ENCODE results near the gene PALLD. TPM values are rescaled to one million over a fixed set of nuclear protein-coding genes. Genes with fewer than 3 reads are reported as not detected.

The PALLD gene
- total RNA-seq, 5 donors from 2014 or later (not counting 1 experiment from before 2014, with no cell fraction given): 0.56 to 1.9 (median 0.93) TPM

DNA sequence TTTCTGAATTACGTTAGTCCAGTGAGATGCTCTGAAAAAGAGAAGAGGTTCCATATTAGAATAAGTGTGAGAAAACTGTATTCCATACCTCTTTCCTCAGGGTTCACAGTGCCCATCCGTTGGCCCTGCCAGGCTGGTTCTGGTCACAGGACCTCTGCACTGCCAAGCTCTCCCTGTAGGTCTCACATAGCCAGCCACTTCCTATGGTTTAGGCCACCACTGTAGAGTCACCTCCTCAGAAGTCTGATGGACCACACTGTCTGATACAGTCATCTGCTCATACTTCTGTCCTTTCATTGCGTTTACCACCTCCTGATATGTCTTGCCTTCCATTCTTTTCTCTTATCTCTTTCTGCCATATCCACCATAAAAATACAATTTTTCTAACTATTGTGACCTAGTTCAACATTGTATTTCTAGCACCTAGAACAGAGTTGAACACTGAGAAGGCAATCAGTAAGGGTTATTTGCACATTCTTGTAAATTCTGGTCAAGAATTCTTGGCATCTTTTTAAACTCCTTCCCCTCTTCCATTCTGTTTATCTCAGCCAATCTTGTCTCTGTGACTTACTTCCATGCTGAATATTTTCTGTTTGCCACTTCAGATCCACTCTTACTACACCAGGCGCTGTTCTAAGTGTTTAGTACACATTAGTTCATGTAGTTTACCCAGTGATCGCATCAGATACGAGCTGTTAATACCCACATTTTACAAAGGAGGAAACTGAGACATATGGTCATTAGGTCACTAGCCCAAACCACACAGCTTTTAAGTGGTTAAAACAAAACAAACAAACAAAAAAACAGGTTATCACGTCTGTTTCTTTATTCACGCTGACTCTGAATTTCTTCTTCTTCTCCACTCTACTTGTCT is 387.6 kb downstream of the PALLD start:
- Mint-ChIP-seq H3K4me3 (no peak overlapping the region), H3K36me3 (peaks cover 4% of the 10 kb centered on the region), H3K4me1 (peaks cover 0 to 3% (median 0%) of the 10 kb centered on the region in 3 donors), H3K27ac (no peak overlapping the region), H3K27me3 (peaks cover 17 to 18% of the 10 kb centered on the region in 2 donors), H3K9me3 (no peaks in the 10 kb centered on the region)
- ChIA-PET POLR2A (no interaction called here), CTCF (no interaction called here)
- Histone ChIP-seq H3K27me3 (replicated peaks in 1 of 2; ENCODE audit: control insufficient read depth in 2 of 2, extremely low read depth in 1 of 2, insufficient read depth in 2 of 2, low read length in 1 of 2) (peaks cover 0 to 4% of the 10 kb centered on the region in 2 experiments), H3K4me3 (ENCODE audit: control insufficient read depth in 1 of 2, extremely low read depth in 1 of 2, low read length in 1 of 2) (no peak overlapping the region), H3K4me1 (ENCODE audit: control insufficient read depth in 1 of 2, extremely low read depth in 1 of 2, insufficient read depth in 2 of 2, low read length in 2 of 2) (no peaks in the 10 kb centered on the region), H3K36me3 (ENCODE audit: control insufficient read depth in 2 of 2, extremely low read depth in 1 of 2, insufficient read depth in 1 of 2, low read length in 1 of 2) (no peaks in the 10 kb centered on the region), H3K27ac (ENCODE audit: low read length) (no peak overlapping the region), H3K9me3 (no peaks in the 10 kb centered on the region)
- no peak for ATAC-seq (replicated peaks in 1 of 4)
- 70% methylated on average over 5 of the region's 8 CpGs for WGBS (ENCODE audit: insufficient coverage)
- no peak for DNase-seq

DNA sequence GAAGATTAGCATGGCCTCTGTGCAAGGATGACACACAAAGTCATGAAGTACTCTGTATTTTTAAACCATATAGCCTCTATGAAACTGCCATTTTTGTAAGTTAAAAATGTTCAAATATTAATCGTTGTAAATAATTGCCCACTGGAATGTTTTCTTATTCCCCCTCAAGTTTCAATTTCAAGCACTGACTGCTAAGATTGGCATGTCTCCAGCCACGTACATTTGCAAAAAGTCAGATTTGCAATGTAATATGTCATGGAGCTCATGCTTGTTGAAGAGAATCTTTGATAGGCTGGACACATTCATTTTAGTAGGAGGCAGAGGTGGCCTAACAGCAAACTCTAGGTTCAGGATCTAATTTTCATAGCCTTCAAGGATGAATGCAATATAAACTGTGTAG is 388.5 kb downstream of the PALLD start:
- Histone ChIP-seq H3K36me3 (ENCODE audit: control insufficient read depth in 2 of 2, extremely low read depth in 1 of 2, insufficient read depth in 1 of 2, low read length in 1 of 2) (no peaks in the 10 kb centered on the region), H3K9me3 (no peaks in the 10 kb centered on the region), H3K27ac (ENCODE audit: low read length) (no peak overlapping the region), H3K4me3 (ENCODE audit: control insufficient read depth in 1 of 2, extremely low read depth in 1 of 2, low read length in 1 of 2) (no peak overlapping the region), H3K4me1 (ENCODE audit: control insufficient read depth in 1 of 2, extremely low read depth in 1 of 2, insufficient read depth in 2 of 2, low read length in 2 of 2) (no peaks in the 10 kb centered on the region), H3K27me3 (replicated peaks in 1 of 2; ENCODE audit: control insufficient read depth in 2 of 2, extremely low read depth in 1 of 2, insufficient read depth in 2 of 2, low read length in 1 of 2) (peaks cover 0 to 4% of the 10 kb centered on the region in 2 experiments)
- no peak overlapping the region for H3K4me3 Mint-ChIP-seq
- H3K4me1 Mint-ChIP-seq: peaks cover 0 to 3% (median 0%) of the 10 kb centered on the region in 3 donors
- H3K27ac Mint-ChIP-seq: no peak overlapping the region
- H3K27me3 Mint-ChIP-seq: peaks cover 11 to 14% of the 10 kb centered on the region in 2 donors
- CTCF ChIA-PET: no interaction called here
- no peaks in the 10 kb centered on the region for H3K9me3 Mint-ChIP-seq
- POLR2A ChIA-PET: no interaction called here
- DNase-seq (no peak), ATAC-seq (replicated peaks in 1 of 4) (no peak)
- WGBS (ENCODE audit: insufficient coverage): 80% methylated on average over 1 of the region's 2 CpGs
- H3K36me3 Mint-ChIP-seq: peaks cover 12% of the 10 kb centered on the region

DNA sequence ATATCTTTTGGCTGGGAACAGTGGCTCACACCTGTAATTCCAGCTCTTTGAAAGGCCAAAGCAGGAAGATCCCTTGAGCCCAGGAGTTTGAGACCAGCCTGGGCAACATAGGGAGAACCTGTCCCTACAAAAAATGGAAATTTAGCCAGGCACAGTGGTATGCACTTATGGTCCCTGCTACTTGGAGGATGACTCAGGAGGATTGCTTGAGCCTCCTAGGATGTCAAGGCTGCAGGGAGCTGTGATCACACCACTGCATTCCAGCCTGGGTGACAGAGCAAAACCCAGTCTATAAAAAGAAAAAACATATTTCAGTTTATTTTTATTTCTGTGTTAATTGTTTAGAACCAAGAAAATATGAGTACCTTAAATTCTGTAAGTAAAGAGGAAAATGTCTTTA is 389.5 kb downstream of the PALLD start:
- Mint-ChIP-seq H3K27me3 (peaks cover 6 to 8% of the 10 kb centered on the region in 2 donors), H3K27ac (no peak overlapping the region), H3K4me3 (no peak overlapping the region), H3K4me1 (no peaks in the 10 kb centered on the region), H3K9me3 (no peaks in the 10 kb centered on the region), H3K36me3 (peaks cover 17% of the 10 kb centered on the region)
- ATAC-seq (replicated peaks in 1 of 4) (no peak), DNase-seq (no peak)
- H3K27ac ChIP-seq (ENCODE audit: low read length): no peak overlapping the region
- POLR2A ChIA-PET: no interaction called here
- H3K27me3 ChIP-seq (replicated peaks in 1 of 2; ENCODE audit: control insufficient read depth in 2 of 2, extremely low read depth in 1 of 2, insufficient read depth in 2 of 2, low read length in 1 of 2): no peaks in the 10 kb centered on the region
- H3K36me3 ChIP-seq (ENCODE audit: control insufficient read depth in 2 of 2, extremely low read depth in 1 of 2, insufficient read depth in 1 of 2, low read length in 1 of 2): no peaks in the 10 kb centered on the region
- no peaks in the 10 kb centered on the region for H3K4me1 ChIP-seq (ENCODE audit: control insufficient read depth in 1 of 2, extremely low read depth in 1 of 2, insufficient read depth in 2 of 2, low read length in 2 of 2)
- CTCF ChIA-PET: interaction anchor here in 1 of 2 donors (0.7 kb wide), 1 partner anchor 38 kb away, joined by 3 read pairs; no protein-coding TSS in a partner anchor
- H3K9me3 ChIP-seq: no peaks in the 10 kb centered on the region
- no peak overlapping the region for H3K4me3 ChIP-seq (ENCODE audit: control insufficient read depth in 1 of 2, extremely low read depth in 1 of 2, low read length in 1 of 2)

DNA sequence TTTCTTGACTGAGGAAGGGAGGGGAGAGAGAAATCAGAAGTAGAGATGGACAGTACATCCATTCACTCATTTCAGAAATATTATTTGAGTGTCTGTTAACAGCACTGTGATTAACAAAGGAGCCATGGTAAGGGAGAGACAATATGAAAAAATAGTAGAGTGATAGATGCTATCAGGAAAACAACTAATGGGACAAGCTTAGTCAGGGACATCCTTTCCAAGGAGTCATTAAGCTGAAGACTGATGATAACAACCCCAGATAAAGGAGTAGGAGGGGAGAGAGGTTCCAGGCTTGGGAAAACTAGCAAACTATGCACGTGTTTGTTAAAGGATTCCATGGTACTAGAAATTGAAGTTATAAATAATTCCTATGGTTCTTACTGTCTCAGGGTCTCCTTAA is 391.0 kb downstream of the PALLD start:
- DNase-seq (no peak), ATAC-seq (replicated peaks in 1 of 4) (no peak)
- Histone ChIP-seq H3K36me3 (ENCODE audit: control insufficient read depth in 2 of 2, extremely low read depth in 1 of 2, insufficient read depth in 1 of 2, low read length in 1 of 2) (no peaks in the 10 kb centered on the region), H3K27me3 (replicated peaks in 1 of 2; ENCODE audit: control insufficient read depth in 2 of 2, extremely low read depth in 1 of 2, insufficient read depth in 2 of 2, low read length in 1 of 2) (no peaks in the 10 kb centered on the region), H3K4me1 (ENCODE audit: control insufficient read depth in 1 of 2, extremely low read depth in 1 of 2, insufficient read depth in 2 of 2, low read length in 2 of 2) (no peaks in the 10 kb centered on the region), H3K9me3 (no peaks in the 10 kb centered on the region), H3K4me3 (ENCODE audit: control insufficient read depth in 1 of 2, extremely low read depth in 1 of 2, low read length in 1 of 2) (no peak overlapping the region), H3K27ac (ENCODE audit: low read length) (no peak overlapping the region)
- ChIA-PET CTCF (no interaction called here), POLR2A (no interaction called here)
- Mint-ChIP-seq H3K9me3 (no peaks in the 10 kb centered on the region), H3K27me3 (no peaks in the 10 kb centered on the region), H3K4me1 (no peaks in the 10 kb centered on the region), H3K4me3 (no peak overlapping the region), H3K36me3 (peaks cover 21% of the 10 kb centered on the region), H3K27ac (no peak overlapping the region)
- no CpG with 5 or more reads among the region's 1 CpG for WGBS (ENCODE audit: insufficient coverage)

DNA sequence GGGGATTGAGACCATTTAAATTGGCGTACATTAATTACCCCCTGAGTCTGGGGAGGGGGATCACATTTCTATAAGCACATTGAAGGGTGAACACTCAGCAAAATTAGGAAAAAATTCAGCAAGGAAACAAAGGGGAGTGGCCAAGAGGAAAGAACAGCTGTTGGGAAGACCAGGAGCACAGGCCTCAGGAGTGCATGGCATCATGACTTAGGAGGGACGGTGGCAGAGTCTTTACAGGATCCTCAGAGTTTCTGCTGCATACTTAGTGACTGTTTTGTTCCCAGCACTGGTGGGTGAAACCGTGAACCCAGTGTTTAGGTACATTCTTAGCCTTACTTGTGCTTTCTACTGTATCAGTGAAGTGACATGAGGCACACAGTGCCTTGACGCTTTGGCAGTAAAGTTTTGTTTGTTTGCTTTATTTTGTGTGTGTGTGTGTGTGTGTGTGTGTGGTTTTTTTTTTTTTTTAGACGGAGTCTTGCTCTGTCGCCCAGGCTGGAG is 391.9 kb downstream of the PALLD start:
- H3K36me3 Mint-ChIP-seq: peaks cover 24% of the 10 kb centered on the region
- H3K9me3 Mint-ChIP-seq: no peaks in the 10 kb centered on the region
- WGBS (ENCODE audit: insufficient coverage): 79% methylated on average over 1 of the region's 6 CpGs
- no peaks in the 10 kb centered on the region for H3K27me3 Mint-ChIP-seq
- DNase-seq (no peak), ATAC-seq (replicated peaks in 1 of 4) (no peak)
- H3K9me3 ChIP-seq: no peaks in the 10 kb centered on the region
- no peak overlapping the region for H3K27ac Mint-ChIP-seq
- no peak overlapping the region for H3K27ac ChIP-seq (ENCODE audit: low read length)
- ChIA-PET CTCF (no interaction called here), POLR2A (no interaction called here)
- no peaks in the 10 kb centered on the region for H3K4me1 ChIP-seq (ENCODE audit: control insufficient read depth in 1 of 2, extremely low read depth in 1 of 2, insufficient read depth in 2 of 2, low read length in 2 of 2)
- H3K4me3 ChIP-seq (ENCODE audit: control insufficient read depth in 1 of 2, extremely low read depth in 1 of 2, low read length in 1 of 2): no peak overlapping the region
- H3K36me3 ChIP-seq (ENCODE audit: control insufficient read depth in 2 of 2, extremely low read depth in 1 of 2, insufficient read depth in 1 of 2, low read length in 1 of 2): no peaks in the 10 kb centered on the region
- H3K4me1 Mint-ChIP-seq: no peaks in the 10 kb centered on the region
- H3K27me3 ChIP-seq (replicated peaks in 1 of 2; ENCODE audit: control insufficient read depth in 2 of 2, extremely low read depth in 1 of 2, insufficient read depth in 2 of 2, low read length in 1 of 2): no peaks in the 10 kb centered on the region
- no peak overlapping the region for H3K4me3 Mint-ChIP-seq

DNA sequence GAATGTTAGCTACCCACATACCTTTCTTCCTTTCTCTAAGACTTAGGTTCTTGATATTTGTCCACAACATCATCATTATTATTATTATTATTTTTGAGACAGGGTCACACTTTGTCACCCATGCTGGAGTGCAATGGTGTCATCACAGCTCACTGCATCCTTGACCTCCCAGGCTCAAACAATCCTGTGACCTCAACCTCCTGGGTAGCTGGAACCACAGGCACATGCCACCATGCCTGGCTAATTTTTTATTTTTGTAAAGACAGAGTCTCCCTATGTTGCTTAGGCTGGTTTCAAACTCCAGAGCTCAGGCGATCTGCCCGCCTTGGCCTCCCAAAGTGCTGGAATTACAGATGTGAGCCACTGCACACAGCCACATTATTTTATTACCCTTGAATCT is 394.2 kb downstream of the PALLD start:
- no peaks in the 10 kb centered on the region for H3K36me3 ChIP-seq (ENCODE audit: control insufficient read depth in 2 of 2, extremely low read depth in 1 of 2, insufficient read depth in 1 of 2, low read length in 1 of 2)
- Mint-ChIP-seq H3K4me1 (no peaks in the 10 kb centered on the region), H3K27me3 (no peaks in the 10 kb centered on the region), H3K36me3 (peaks cover 31% of the 10 kb centered on the region), H3K4me3 (no peak overlapping the region), H3K27ac (no peak overlapping the region), H3K9me3 (no peaks in the 10 kb centered on the region)
- H3K27ac ChIP-seq (ENCODE audit: low read length): no peak overlapping the region
- DNase-seq (no peak), ATAC-seq (replicated peaks in 1 of 4) (no peak)
- CTCF ChIA-PET: no interaction called here
- no CpG with 5 or more reads among the region's 2 CpGs for WGBS (ENCODE audit: insufficient coverage)
- no peaks in the 10 kb centered on the region for H3K4me1 ChIP-seq (ENCODE audit: control insufficient read depth in 1 of 2, extremely low read depth in 1 of 2, insufficient read depth in 2 of 2, low read length in 2 of 2)
- no peaks in the 10 kb centered on the region for H3K27me3 ChIP-seq (replicated peaks in 1 of 2; ENCODE audit: control insufficient read depth in 2 of 2, extremely low read depth in 1 of 2, insufficient read depth in 2 of 2, low read length in 1 of 2)
- POLR2A ChIA-PET: no interaction called here
- no peaks in the 10 kb centered on the region for H3K9me3 ChIP-seq
- no peak overlapping the region for H3K4me3 ChIP-seq (ENCODE audit: control insufficient read depth in 1 of 2, extremely low read depth in 1 of 2, low read length in 1 of 2)
